ENCODE results near the gene ZNF835.

- no peak for TF ChIP-seq EZH2 (IDR thresholded peaks at IDR 0.05; ENCODE audit: borderline replicate concordance, low read depth, low read length, severe bottlenecking)
- no peak for TF ChIP-seq CTCF (IDR thresholded peaks at IDR 0.05; ENCODE audit: borderline replicate concordance, extremely low read depth, low read length, poor library complexity, severe bottlenecking)
Observed at GRCh38 chr19:56622374-56622773, 49.2 kb downstream of the ZNF835 start.
